Hematopoietic multipotent progenitor cell treated with erythropoietin and hydrocortisone succinate and interleukin-3 and kit ligand, for 8 days (in vitro differentiated cells): ENCODE measurements around the gene TLE4.

ENCODE experiments used
- DNase-seq: peaks from one replicate; pipeline ENCODE4 v3.0.0-alpha.2; 2015

The TLE4 gene

GRCh38 chr9:79694676-79695400 is 123.1 kb downstream of the TLE4 start:
- DNase-seq, result no peak

DNA sequence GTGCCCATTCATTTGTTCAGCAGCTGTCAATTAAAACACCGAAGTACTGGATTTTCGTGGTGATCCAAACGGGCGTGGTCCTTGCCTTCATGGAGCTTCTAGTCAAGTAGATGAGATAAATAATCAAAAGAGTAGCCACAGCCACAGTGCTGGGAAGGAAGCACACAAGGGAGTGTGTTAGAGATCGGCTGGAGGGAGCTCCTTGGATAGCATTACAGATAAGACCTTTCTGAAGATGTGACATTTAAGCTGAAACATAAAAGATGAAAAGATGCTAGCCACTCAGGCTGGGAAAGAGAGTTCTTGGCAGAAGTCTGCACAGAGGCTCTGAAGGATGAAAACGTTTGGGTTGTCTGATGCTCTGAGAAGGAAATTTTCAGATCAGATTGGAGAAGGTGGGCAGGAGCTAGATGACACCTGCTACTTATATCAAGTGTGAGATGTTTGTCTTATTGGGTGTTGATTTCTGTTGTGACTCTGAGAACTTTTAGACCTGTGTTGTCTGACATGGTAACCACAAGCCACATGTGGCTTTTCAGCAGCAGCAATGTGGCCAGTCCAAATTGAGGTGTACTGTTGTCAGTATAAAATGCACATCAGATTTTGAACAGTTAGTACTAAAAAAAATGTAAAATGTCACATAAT is 123.9 kb downstream of the TLE4 start:
- DNase-seq, result no peak

GRCh38 chr9:79698967-79699366 is 127.2 kb downstream of the TLE4 start:
- DNase-seq, result no peak

GRCh38 chr9:79699479-79699878 is 127.7 kb downstream of the TLE4 start:
- DNase-seq, result no peak

GRCh38 chr9:79700607-79701360 is 129.0 kb downstream of the TLE4 start:
- DNase-seq, result no peak

DNA sequence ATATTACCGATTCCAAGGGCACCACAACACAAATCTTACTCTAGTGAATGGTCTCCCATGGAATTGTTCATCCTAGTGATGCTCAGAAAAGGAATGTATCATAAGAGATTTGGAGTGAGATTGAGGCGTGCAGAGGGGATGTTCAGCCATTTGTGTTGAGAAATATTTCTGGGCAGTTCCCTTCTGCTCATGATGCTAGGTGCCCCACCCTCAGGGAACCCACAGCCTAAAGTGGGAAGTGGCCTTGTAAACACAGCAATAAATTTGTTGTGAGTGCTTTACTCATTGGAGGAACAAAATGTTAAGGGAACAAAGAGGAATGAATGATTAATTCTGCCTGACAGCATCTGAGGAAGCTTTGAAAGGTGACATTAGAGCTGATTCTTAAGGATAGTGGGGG is 129.9 kb downstream of the TLE4 start:
- DNase-seq, result no peak

DNA sequence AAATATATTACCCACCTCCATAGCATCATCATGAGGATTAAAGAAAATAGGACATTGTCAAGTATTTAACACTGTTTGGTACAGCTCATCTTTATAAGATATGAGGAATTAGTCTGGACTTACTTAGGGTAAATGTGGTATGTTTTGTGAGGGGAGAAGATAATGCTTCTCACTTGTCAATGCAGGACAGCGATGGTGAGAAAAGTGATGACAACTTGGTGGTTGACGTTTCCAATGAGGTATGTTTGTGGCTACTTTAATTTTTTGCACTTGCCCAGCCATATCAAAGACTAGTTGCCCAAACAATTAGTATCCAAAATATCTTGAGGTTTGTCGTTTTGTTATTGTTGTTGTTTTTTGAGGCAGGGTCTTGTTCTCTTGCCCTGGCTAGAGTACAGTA is 133.9 kb downstream of the TLE4 start:
- no peak for DNase-seq

- no peak for DNase-seq
Observed at GRCh38 chr9:79706512-79706911, 134.7 kb downstream of the TLE4 start.

DNA sequence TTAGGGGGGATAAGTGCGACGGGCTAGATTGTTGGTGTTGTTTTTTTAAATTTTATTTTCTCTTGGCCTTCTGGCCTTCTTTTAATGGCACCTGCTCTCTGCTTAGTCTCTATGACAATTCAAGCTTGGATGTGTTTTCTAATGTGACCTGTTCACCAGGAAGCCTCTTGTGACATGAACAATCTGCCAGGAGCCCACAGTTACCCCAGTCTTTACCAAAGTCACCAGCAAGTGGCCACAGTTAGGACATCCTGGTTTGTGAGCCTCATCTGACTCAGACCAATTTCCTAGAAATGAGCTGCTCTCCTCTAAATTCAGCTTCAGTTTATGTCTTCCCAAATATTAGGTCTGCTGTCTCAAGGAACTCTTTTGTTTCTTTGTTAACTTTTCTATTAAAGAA is 135.8 kb downstream of the TLE4 start:
- no peak for DNase-seq

- DNase-seq, result no peak
Observed at GRCh38 chr9:79708541-79708940, 136.8 kb downstream of the TLE4 start.

- no peak for DNase-seq
Observed at GRCh38 chr9:79709743-79710674, 138.2 kb downstream of the TLE4 start.

DNA sequence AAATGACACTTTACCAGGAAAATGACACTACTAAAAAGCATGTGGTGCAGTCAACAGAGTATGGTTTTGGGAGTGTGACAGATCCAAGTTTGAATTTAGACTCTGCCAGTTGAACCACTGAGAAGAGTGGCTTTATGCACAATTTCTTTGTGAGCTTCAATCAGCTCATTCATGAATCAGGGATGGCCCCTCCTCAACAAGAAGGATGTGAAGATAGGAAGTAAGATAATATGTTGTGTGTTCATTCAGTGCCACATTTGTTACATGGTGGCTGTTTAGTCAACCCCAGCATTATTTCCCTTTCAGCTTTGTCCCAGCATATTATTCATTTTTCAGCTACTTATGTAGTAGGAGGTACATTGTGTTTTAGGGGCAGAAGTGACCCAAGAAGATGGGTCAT is 140.1 kb downstream of the TLE4 start:
- DNase-seq, result no peak

DNA sequence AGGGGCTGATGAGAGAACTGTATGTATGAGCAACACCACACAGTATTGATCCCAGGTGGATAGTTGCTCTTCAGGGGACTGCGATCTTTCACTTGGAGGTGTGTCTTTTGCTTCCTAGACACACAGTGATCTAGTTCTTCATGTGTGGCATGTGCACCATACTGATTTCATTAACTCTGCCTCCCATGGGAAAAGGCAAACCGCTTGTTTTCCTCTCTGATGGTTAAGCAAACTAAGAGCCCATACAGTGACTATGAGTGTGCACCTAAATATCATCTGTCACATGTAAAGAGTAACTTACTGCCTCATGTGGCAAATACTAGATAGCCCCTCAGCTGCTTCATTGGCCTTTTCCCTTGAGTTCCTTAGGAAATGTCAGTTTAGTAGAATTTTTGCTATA is 147.3 kb downstream of the TLE4 start:
- no peak for DNase-seq

DNA sequence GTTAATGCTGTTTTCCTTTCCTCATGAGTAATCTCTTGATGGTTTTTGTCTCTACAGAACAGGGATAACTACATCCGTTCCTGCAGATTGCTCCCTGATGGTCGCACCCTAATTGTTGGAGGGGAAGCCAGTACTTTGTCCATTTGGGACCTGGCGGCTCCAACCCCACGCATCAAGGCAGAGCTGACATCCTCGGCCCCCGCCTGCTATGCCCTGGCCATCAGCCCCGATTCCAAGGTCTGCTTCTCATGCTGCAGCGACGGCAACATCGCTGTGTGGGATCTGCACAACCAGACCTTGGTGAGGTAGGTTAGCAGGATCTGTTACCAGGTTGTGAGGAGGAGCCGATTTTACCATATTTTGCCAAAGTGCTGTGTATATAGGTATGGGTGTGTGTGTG is 148.2 kb downstream of the TLE4 start:
- no peak for DNase-seq

DNA sequence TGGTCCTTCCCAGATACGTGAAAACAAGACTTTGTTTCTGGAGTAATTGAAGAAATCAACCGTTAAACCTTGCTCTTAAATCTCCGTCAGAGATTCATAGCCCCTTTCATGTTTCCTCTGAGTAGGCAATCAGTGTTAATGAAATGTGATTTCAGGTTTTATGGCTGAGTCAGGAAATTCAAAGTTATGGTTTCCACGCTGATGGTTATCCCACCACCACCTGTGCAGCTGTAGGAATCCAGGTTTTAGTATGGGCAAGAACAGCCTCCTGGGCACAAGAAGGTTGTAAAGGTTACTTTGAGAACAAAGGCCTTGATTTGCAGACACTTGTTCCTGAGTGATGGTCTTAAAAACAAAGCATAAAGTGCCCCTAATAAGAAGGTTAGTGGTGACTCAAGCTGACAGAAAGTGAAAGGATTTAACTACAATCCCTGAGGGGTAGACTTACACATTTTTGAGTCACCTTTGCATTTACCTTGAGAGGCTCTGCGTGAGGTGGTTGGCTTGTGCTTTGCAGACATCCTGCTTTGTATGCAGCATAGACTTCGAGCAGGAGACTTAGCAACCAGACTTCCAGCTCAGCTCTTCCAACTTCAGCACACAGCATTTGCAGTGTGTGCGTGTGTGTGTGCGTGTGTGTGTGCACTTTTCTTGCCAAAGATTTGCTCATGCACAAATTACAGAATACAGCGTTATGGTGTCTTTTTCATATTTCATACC is 159.6 kb downstream of the TLE4 start:
- no peak for DNase-seq

GRCh38 chr9:79735023-79735779 is 163.4 kb downstream of the TLE4 start:
- no peak for DNase-seq

DNA sequence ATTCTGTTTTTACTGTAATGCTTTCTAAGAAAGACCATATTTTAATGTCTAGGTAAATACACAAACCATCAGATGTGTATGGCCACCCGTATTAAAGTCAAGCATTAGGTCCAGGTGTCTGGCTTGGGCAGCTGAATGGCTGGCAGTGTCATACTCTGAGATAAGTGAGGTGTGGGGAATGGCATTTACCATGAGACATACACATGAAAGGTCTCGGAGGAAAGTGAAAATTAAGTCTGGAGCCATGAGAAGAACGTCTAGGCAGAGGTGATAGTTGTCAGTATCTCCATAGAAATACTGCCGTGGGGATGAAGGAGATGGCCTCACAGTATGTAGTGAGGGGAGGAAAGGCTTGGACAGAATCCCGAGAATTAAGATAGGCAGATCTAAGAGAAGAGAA is 164.3 kb downstream of the TLE4 start:
- DNase-seq, result no peak

- no peak for DNase-seq
Observed at GRCh38 chr9:79741381-79741780, 169.6 kb downstream of the TLE4 start.

DNA sequence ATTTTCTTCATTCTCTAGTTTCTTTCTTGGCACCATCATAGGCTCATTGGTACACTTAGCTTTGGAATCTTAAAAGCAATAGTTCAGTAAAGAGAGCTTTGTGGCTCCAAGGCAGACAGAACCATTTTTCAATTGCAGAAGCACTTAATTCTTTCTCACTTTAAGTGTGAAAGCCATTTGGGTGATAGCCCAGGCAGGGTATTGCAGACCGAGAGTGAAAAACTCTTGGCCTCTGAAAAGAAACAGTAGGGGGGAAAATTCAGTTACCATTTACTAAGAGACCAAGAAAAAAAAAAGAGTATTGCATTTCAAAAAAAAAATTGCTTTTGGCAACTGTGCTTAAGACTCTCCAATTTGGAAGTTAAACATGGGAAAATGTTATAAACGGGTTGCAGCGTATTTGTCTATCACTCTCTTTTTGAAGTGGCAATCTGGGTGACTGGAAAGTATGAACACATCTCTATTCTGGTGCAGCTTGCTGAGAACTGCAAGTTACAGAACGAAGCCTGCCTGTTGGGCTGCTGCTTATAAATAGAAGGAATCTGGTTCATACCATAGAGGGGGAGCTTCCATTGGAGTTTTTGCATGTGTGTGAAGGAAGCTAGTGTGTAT is 170.5 kb downstream of the TLE4 start:
- no peak for DNase-seq

- DNase-seq, result no peak
Observed at GRCh38 chr9:79744521-79744920, 172.8 kb downstream of the TLE4 start.

- DNase-seq, result no peak
Observed at GRCh38 chr9:79745752-79746336, 174.1 kb downstream of the TLE4 start.
